Dermis blood vessel endothelial cell (primary cell): ENCODE measurements around the gene LRRTM3. TPM values are rescaled to one million over a fixed set of nuclear protein-coding genes. Genes with fewer than 3 reads are reported as not detected.

Source experiments
- DNase-seq: peaks from one replicate; pipeline ENCODE4 v3.0.0; 2010
- total RNA-seq: library from RNA; depleted of rRNA; stranded (reverse); fragments of >200 nt; gene quantifications from 2 replicates; pipeline ENCODE4 v1.2.3, GENCODE V29; 2014

LRRTM3 gene
- total RNA-seq = not detected in 2 replicates

GRCh38 chr10:66925896-66926715 is at the start of gene LRRTM3:
TSS of gene LRRTM3 (plus strand) at chr10:66926036.
- DNase-seq = peak; percentile 70

DNA sequence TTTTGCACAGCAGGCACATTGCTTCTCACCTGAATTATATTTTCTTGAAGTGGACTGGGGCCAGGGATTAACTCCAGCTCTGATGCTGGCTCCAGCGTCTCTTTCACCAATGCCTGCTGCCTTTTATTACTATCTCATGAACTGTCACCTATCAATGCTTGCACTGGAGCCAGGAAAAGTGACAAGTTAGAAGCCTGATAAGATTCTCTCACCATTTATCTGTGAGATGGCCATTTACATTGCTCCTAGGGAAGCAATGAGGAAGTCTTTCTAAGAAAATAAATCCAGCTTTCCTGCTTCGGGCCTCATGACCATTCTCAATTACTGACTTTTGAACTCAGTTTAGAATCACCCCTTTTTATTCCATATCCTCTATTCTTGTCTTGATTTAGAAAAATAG is 48.5 kb upstream of the LRRTM3 start:
- DNase-seq = no peak

- no peak for DNase-seq
These were observed 45.5 kb upstream of the LRRTM3 start for GRCh38 chr10:66880292-66880691.

DNA sequence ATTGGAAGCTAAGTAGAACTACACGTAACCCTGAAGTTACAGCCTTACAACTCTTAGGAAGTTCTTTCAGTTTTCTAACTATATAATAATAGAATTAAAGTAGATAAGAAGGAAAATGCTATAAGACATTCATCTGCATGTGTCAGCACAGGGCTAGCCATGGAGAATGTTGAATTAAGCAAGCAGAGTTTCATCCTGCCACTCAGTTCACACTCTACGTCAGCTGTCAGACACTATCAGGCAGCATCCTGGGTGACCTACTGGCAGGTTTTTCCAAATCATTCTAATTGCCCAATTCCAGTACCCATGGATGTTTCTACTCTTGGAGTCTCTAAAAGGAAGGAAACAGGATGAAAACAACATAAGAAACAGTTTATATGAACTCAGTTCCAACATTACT is 45.0 kb upstream of the LRRTM3 start:
- DNase-seq = no peak

DNA sequence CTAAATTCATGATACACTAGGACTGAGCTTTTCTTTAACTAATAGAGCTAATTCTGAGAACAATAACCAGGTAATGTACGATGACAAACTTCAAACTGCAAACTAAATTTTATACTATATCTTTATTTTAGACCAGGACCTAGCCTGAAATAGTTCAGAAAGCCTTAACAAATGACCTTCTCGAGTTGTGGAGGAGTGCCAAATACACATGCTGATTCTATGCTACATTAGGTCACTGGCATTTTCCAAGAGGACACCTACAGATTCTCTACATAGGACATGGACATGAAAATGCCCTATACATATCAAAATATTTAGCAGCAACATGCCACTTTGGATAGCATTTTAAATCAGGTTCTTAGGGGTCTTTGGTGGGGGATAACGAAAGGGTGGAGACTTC is 44.0 kb upstream of the LRRTM3 start:
- DNase-seq = no peak

DNA sequence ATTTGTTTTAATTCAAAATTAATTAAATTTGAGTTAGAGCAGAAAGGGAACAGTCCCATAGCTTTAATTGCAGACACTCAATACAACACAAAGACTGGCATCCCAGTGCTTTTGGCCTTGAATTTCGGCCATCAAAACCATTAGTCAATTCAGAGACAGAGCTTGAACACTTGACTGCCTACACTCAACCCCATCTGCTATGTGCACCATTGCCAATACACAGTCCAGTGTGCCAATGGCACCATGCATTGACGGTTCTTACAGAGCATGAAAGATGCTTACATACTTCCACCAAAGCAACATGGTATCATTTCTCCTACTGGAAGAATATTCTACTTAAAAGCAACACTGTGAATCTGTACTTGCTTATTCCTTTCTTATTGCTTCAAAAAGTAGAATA is 43.6 kb upstream of the LRRTM3 start:
- no peak for DNase-seq

- no peak for DNase-seq
These were observed 39.0 kb upstream of the LRRTM3 start for GRCh38 chr10:66886848-66887247.

DNA sequence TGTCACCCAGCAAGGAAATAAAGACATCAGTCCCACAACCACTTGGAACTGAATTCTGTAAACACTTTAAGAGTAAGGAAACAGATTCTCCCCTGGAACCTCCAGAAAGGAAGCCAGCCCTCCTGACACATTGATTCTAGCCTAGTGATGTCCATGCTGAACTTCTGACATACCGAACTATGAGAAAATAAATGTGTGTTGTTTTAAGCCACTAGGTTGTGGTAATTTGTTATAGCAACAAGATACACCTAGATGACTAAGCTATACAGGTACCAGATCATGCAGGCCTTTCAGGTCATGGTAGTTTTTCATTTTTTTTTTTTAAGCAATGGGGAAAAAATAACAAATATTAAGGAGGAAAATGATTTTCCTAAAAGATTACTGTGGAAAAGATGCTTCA is 37.6 kb upstream of the LRRTM3 start:
- no peak for DNase-seq

- DNase-seq = no peak
These were observed 33.0 kb upstream of the LRRTM3 start for GRCh38 chr10:66892871-66893270.

- no peak for DNase-seq
These were observed 15.2 kb upstream of the LRRTM3 start for GRCh38 chr10:66910671-66911070.

DNA sequence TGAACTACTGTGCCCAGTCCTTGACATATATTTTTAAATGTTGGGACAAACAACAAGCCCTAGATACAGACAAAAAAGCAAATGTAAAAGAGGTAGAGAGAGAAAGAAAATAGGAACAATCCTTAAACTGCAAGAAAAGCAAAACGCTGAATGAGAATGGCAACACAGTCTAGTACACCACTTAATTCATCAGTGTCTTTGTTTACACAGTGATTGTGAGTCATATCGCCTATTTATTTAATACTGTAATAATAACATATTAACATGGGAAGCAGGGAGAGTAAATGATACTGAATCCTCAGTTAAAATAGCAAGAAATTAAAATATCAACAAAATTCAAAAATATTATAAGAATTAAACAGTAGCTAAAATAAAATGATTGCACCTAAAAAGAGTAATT is 9.8 kb upstream of the LRRTM3 start:
- no peak for DNase-seq

- DNase-seq = no peak
These were observed 8.7 kb upstream of the LRRTM3 start for GRCh38 chr10:66917104-66917503.

GRCh38 chr10:66919248-66919647 is 6.6 kb upstream of the LRRTM3 start:
- no peak for DNase-seq

- DNase-seq = no peak
These were observed 1.0 kb upstream of the LRRTM3 start for GRCh38 chr10:66924674-66925345.

DNA sequence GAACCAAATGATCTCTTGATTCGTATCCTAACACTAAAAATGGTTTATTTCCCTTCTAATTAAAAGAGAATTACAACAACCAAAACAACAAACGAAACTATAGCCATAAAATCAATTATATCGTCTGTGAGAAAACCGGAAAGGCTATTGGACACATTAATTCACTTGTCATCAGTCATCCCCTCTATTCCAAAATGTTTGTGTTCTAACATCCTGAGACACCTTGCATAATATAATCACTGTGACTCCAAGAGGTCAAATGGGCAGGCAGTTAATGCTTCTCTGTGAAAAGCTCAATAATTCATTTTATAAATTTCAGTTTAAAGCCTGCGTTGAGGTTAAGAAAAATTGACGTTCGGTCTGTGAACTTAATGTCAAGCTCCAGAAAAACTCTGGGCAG is 463 bp upstream of the LRRTM3 start:
- DNase-seq = no peak

DNA sequence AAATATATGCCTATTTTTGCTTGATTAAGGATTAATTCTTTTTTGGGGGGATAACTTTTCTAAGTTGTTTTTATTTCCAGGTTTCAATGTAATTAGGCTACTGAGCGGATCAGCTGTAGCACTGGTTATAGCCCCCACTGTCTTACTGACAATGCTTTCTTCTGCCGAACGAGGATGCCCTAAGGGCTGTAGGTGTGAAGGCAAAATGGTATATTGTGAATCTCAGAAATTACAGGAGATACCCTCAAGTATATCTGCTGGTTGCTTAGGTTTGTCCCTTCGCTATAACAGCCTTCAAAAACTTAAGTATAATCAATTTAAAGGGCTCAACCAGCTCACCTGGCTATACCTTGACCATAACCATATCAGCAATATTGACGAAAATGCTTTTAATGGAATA is 1.0 kb downstream of the LRRTM3 start:
- no peak for DNase-seq

DNA sequence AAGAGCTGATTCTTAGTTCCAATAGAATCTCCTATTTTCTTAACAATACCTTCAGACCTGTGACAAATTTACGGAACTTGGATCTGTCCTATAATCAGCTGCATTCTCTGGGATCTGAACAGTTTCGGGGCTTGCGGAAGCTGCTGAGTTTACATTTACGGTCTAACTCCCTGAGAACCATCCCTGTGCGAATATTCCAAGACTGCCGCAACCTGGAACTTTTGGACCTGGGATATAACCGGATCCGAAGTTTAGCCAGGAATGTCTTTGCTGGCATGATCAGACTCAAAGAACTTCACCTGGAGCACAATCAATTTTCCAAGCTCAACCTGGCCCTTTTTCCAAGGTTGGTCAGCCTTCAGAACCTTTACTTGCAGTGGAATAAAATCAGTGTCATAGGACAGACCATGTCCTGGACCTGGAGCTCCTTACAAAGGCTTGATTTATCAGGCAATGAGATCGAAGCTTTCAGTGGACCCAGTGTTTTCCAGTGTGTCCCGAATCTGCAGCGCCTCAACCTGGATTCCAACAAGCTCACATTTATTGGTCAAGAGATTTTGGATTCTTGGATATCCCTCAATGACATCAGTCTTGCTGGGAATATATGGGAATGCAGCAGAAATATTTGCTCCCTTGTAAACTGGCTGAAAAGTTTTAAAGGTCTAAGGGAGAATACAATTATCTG is 1.6 kb downstream of the LRRTM3 start:
- no peak for DNase-seq

GRCh38 chr10:66927971-66928770 is 2.3 kb downstream of the LRRTM3 start:
- DNase-seq = no peak

DNA sequence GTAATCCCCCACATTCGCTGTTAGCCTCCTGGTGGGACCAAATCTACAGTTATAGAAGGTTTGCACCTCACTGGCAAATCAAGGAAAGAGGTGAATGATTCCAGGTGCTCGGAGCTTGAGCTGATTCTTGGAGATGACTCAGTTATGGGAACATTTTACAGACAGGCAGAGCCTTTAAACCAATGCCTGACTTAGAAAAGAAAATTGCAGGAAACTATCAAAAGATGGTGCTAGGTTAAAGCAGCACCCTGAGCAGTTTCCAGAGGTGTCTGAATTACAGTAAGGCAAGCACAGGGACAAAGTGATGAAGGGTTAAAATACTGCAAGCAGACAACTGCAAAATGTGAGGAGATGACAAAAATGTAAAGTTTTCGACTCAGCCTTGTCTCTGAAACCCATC is 2.9 kb downstream of the LRRTM3 start:
- no peak for DNase-seq

GRCh38 chr10:66929375-66929774 is 3.5 kb downstream of the LRRTM3 start:
- no peak for DNase-seq

GRCh38 chr10:66931340-66931948 is 5.6 kb downstream of the LRRTM3 start:
- peak; percentile 79 for DNase-seq

DNA sequence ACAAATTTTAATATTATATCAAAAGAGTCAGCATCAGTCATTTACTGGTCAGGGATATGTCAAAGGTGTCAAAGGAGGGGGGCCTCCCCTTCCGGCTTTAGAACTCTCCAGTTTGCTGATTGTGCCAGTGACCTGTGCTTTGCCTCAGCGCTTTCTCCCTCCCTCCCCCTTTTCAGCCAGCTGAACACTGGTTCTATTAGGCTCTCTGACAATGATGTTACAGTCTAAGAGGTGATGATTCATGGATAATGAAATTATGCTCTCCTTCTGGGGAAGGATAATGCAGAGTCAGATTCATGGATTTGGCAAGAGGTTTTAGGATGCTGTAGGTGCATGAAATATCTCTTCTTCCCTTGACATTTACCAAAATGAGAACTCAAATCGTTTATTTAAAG is 6.1 kb downstream of the LRRTM3 start:
- DNase-seq = no peak
